ENCODE measurements around the gene MAP3K7CL.

Gene MAP3K7CL

DNA sequence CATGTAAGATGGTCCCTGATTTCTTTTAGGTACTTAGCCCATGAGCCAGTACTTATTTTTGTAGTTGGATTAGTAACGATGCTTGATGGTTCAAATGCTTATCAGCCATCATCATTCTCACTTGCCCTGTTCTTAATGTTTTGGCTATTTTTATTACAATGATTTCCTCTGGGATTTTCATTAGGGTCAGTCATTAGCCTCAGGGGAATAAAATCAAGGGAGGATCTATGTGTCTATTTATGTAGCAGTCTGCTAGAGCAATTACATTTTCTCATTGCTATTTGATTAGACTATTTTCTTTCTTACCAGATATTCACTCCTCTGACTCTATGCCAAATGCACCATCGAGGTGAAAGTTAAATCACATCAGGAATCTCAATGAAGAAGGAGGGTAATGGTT lies 46.1 kb upstream of the MAP3K7CL start:
- Histone ChIP-seq H3K27ac (replicated peaks) (no peak overlapping the region), H3K4me3 (replicated peaks; ENCODE audit: insufficient read depth, low read length) (no peak overlapping the region), H3K27me3 (ENCODE audit: insufficient read depth, poor library complexity, severe bottlenecking) (no peaks in the 10 kb centered on the region)
- no peak for TF ChIP-seq POLR2AphosphoS5 (IDR thresholded peaks at IDR 0.05; ENCODE audit: low read depth)
- no peak for DNase-seq (ENCODE audit: low read depth in 1 of 2, low spot score in 1 of 2)

DNA sequence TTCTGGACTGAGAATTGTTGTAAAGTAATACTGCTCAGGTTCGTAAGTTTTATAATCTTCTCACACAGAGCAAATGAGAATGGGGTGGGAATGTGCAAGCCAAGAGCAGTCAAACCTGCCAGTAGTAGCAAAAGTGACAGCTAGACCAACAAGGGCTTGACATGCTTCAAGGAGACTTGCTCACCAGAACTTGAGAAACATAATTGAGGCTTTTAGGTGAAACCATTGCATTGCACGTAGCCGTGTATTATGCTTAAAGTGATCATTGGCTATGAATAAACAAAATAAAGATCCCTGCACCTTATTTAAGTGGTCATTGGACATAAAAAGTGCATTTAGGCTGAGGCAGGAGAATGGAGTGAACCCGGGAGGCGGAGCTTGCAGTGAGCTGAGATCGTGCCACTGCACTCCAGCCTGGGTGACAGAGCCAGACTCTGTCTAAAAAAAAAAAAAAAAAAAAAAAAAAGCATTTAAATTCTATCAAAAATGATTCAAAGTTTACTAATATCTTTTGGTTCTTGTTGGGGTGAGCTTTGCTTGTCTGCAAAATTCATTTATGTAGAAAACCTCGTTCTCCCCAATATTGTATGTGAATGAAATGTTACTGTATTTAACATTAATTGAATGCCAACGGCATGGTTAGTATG lies 45.2 kb upstream of the MAP3K7CL start:
- H3K27me3 ChIP-seq (ENCODE audit: insufficient read depth, poor library complexity, severe bottlenecking) = no peaks in the 10 kb centered on the region
- DNase-seq (ENCODE audit: low read depth in 1 of 2, low spot score in 1 of 2) = no peak
- TF ChIP-seq GABPA (IDR thresholded peaks at IDR 0.05; ENCODE audit: low read depth) (no peak), SPI1 (IDR thresholded peaks at IDR 0.05; ENCODE audit: borderline replicate concordance, low read depth) (no peak), POLR2AphosphoS5 (IDR thresholded peaks at IDR 0.05; ENCODE audit: low read depth) (no peak)
- TF ChIP-seq, protein P1, sequence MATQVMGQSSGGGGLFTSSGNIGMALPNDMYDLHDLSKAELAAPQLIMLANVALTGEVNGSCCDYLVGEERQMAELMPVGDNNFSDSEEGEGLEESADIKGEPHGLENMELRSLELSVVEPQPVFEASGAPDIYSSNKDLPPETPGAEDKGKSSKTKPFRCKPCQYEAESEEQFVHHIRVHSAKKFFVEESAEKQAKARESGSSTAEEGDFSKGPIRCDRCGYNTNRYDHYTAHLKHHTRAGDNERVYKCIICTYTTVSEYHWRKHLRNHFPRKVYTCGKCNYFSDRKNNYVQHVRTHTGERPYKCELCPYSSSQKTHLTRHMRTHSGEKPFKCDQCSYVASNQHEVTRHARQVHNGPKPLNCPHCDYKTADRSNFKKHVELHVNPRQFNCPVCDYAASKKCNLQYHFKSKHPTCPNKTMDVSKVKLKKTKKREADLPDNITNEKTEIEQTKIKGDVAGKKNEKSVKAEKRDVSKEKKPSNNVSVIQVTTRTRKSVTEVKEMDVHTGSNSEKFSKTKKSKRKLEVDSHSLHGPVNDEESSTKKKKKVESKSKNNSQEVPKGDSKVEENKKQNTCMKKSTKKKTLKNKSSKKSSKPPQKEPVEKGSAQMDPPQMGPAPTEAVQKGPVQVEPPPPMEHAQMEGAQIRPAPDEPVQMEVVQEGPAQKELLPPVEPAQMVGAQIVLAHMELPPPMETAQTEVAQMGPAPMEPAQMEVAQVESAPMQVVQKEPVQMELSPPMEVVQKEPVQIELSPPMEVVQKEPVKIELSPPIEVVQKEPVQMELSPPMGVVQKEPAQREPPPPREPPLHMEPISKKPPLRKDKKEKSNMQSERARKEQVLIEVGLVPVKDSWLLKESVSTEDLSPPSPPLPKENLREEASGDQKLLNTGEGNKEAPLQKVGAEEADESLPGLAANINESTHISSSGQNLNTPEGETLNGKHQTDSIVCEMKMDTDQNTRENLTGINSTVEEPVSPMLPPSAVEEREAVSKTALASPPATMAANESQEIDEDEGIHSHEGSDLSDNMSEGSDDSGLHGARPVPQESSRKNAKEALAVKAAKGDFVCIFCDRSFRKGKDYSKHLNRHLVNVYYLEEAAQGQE (IDR thresholded peaks at IDR 0.05; ENCODE audit: insufficient replicate concordance, low read depth) = no peak
- H3K4me3 ChIP-seq (replicated peaks; ENCODE audit: insufficient read depth, low read length) = no peak overlapping the region
- H3K27ac ChIP-seq (replicated peaks) = no peak overlapping the region

DNA sequence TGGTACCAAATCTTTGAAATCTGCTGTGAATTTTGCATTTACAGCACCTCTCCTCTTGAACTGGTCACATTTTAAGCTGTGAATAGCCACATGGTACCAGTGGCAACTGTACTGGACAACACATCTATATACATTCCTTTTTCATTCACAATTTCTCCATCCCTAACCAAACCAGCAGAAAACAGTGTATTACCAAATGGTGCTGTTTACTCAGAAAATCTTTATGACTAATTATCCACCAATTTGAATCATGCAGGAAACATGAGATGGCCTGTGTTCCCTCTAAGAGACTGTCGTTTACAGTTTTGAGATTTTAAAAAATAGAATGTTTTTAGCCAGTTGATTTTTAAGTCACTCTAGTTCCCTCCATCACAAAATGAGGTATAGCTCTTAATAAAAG lies 39.4 kb upstream of the MAP3K7CL start:
- no peak for DNase-seq (ENCODE audit: low read depth in 1 of 2, low spot score in 1 of 2)
- H3K4me3 ChIP-seq (replicated peaks; ENCODE audit: insufficient read depth, low read length) = no peak overlapping the region
- H3K27me3 ChIP-seq (ENCODE audit: insufficient read depth, poor library complexity, severe bottlenecking) = no peaks in the 10 kb centered on the region
- no peak for TF ChIP-seq SPI1 (IDR thresholded peaks at IDR 0.05; ENCODE audit: borderline replicate concordance, low read depth)
- TF ChIP-seq, protein P2, sequence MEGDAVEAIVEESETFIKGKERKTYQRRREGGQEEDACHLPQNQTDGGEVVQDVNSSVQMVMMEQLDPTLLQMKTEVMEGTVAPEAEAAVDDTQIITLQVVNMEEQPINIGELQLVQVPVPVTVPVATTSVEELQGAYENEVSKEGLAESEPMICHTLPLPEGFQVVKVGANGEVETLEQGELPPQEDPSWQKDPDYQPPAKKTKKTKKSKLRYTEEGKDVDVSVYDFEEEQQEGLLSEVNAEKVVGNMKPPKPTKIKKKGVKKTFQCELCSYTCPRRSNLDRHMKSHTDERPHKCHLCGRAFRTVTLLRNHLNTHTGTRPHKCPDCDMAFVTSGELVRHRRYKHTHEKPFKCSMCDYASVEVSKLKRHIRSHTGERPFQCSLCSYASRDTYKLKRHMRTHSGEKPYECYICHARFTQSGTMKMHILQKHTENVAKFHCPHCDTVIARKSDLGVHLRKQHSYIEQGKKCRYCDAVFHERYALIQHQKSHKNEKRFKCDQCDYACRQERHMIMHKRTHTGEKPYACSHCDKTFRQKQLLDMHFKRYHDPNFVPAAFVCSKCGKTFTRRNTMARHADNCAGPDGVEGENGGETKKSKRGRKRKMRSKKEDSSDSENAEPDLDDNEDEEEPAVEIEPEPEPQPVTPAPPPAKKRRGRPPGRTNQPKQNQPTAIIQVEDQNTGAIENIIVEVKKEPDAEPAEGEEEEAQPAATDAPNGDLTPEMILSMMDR (IDR thresholded peaks at IDR 0.05; ENCODE audit: insufficient read depth, low read length) = no peak
- TF ChIP-seq, protein P1 (IDR thresholded peaks at IDR 0.05; ENCODE audit: insufficient replicate concordance, low read depth) = no peak
- no peak for TF ChIP-seq POLR2AphosphoS5 (IDR thresholded peaks at IDR 0.05; ENCODE audit: low read depth)
- no peak for TF ChIP-seq GABPA (IDR thresholded peaks at IDR 0.05; ENCODE audit: low read depth)
- H3K27ac ChIP-seq (replicated peaks) = no peak overlapping the region

DNA sequence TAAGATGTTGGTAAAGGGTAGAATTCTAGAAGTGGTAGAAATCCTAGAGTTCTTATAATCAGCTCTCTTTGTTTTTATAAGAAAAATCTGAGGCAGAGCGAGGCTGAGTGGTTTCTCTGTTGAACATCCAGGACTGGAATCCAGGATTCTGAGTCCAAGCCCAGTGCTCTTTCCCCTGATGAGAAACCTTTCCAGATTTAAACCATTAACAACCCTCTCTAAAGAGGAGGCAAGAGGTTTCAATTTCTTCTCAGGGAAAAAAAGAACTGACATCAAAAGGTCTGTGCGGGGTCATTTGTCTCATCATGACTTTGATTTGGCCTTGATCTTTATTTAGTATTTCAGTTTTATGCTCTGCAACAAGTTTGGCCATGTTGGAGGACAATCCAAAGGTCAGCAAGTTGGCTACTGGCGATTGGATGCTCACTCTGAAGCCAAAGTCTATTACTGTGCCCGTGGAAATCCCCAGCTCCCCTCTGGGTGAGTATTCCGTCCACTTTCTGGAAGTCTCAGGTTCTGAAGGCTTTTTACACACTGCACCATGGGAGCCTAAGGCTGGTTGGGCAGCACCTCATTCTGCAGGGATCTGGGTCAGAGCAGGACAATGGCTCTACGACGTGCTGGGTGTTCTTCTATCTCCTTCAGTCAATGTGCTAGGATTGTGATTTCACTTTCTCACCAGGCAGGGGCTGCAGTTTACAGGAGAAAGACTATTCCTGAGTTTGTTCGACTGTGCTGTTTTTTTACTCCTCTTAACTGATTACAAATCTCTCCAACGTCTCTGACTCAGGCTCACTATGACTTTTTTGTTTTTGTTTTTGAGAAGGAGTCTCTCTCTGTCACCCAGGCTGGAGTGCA lies 38.1 kb upstream of the MAP3K7CL start:
- no peaks in the 10 kb centered on the region for H3K27me3 ChIP-seq (ENCODE audit: insufficient read depth, poor library complexity, severe bottlenecking)
- DNase-seq (ENCODE audit: low read depth in 1 of 2, low spot score in 1 of 2) = no peak
- TF ChIP-seq, protein P2 (IDR thresholded peaks at IDR 0.05; ENCODE audit: insufficient read depth, low read length) = no peak
- TF ChIP-seq, protein P1 (IDR thresholded peaks at IDR 0.05; ENCODE audit: insufficient replicate concordance, low read depth) = no peak
- TF ChIP-seq POLR2AphosphoS5 (IDR thresholded peaks at IDR 0.05; ENCODE audit: low read depth) (no peak), GABPA (IDR thresholded peaks at IDR 0.05; ENCODE audit: low read depth) (no peak), SPI1 (IDR thresholded peaks at IDR 0.05; ENCODE audit: borderline replicate concordance, low read depth) (no peak)
- H3K27ac ChIP-seq (replicated peaks) = no peak overlapping the region
- H3K4me3 ChIP-seq (replicated peaks; ENCODE audit: insufficient read depth, low read length) = no peak overlapping the region
